ENCODE measurements around the gene YRDC.

Gene YRDC

DNA sequence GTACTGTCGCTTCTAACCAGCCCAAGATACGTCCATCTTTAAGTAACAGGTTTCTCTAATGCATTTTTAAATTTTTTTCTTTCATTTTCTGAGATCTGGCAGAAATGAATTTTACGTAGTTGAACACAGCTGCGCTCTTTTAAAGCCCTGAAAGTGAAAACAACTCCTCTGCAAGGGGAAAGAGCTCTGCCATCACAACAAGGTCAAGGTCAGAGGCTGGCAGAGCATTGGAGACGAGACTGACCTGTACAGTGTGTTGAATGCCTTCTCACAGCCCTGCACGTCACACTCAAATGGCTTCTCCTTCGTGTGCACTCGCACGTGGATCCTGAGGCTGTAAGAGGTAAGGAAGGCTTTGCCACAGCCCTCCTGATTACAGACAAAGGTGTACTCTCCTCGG is 31.7 kb upstream of the YRDC start:
- TF ChIP-seq ZFX (IDR thresholded peaks at IDR 0.05; ENCODE audit: borderline replicate concordance): no peak
- TF ChIP-seq, protein P1, sequence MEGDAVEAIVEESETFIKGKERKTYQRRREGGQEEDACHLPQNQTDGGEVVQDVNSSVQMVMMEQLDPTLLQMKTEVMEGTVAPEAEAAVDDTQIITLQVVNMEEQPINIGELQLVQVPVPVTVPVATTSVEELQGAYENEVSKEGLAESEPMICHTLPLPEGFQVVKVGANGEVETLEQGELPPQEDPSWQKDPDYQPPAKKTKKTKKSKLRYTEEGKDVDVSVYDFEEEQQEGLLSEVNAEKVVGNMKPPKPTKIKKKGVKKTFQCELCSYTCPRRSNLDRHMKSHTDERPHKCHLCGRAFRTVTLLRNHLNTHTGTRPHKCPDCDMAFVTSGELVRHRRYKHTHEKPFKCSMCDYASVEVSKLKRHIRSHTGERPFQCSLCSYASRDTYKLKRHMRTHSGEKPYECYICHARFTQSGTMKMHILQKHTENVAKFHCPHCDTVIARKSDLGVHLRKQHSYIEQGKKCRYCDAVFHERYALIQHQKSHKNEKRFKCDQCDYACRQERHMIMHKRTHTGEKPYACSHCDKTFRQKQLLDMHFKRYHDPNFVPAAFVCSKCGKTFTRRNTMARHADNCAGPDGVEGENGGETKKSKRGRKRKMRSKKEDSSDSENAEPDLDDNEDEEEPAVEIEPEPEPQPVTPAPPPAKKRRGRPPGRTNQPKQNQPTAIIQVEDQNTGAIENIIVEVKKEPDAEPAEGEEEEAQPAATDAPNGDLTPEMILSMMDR (IDR thresholded peaks at IDR 0.05): no peak
- no peak overlapping the region for H3K27ac ChIP-seq

DNA sequence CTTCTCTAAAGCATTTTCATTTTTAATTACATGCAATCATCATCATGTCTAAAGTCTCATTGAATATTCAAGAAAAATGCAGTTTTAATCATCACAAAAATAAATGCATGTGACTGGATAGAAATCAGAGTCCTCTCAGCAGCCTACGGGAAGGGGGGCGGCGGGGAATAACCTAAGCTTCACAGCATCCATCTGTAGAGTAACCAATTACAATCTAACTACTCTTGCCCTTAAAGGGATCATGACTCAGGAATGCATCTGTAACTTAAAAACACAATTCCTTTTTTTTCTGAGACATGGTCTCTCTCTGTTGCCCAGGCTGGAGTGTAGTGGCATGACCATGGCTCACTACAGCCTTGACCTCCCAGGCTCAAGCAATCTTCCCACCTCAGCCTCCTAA is 28.8 kb upstream of the YRDC start:
- no peak overlapping the region for H3K27ac ChIP-seq
- TF ChIP-seq ZFX (IDR thresholded peaks at IDR 0.05; ENCODE audit: borderline replicate concordance): no peak
- TF ChIP-seq, protein P1 (IDR thresholded peaks at IDR 0.05): no peak

DNA sequence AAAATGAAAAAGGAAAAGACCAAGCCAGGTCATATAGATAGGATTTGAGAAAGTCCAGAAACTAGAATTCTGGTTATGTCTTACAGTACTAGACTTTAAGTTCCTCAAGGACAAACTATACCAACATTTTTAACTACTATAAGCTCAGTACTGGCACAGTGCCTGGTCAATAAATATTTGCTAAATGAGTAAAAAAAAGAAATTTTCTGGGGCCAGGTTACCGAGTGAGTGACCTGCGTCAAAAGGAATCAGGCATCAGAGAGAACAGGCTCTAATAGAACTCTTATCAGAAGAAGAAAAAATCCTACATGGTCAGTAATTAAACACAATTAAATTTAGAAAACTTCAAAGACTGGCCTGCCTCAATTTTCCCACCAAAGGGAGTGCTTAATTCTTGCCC is 23.8 kb upstream of the YRDC start:
- TF ChIP-seq ZFX (IDR thresholded peaks at IDR 0.05; ENCODE audit: borderline replicate concordance): no peak
- TF ChIP-seq, protein P1 (IDR thresholded peaks at IDR 0.05): no peak
- H3K27ac ChIP-seq: no peak overlapping the region

DNA sequence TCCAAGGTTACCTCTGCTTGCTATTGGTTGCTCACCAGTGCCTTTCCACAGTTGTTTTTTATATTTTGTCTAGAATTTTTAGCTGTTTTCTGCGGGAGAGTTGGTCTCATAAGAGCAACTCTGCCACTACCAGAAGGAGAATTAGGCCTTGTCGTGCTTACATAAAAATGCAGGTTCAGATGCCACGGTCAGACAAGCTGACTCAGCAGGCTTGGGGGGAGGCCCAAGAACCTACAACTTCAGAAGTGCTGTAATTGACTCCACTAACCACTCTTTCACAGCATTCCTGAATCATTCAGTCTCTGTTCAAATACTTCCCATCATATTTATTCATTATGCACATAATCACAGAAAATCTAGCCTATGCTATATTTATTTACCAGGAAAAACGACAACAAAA is 23.1 kb upstream of the YRDC start:
- H3K27ac ChIP-seq: no peak overlapping the region
- TF ChIP-seq ZFX (IDR thresholded peaks at IDR 0.05; ENCODE audit: borderline replicate concordance): no peak
- TF ChIP-seq, protein P1 (IDR thresholded peaks at IDR 0.05): no peak

DNA sequence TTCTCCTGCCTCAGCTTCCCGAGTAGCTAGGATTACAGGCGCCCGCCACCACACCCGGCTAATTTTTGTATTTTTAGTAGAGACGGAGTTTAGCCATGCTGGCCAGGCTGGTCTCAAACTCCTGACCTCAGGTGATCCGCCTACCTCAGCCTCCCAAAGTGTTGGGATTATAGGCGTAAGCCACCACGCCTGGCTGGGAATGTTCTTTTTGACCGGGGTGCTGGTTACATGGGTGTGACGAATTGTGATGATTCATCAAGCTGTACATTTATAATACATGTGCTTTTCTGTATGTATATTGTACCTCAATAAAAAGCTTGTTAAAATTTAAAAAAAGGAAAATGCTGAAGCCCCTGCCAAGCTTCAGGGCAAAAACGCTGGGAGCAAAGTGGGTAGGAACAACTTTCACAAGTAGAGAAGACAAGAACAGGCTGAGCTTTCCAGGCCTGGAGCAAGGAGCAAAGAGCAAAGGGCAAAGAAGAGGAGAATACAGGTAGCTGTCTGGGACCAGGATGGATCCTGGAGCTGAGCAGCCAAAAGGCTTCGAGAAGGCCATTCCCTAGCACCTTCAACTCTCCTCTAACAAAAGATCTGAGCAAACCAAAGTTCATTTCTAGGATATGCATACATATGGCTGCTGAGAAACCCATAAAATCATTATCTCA is 20.5 kb upstream of the YRDC start:
- TF ChIP-seq, protein P1 (IDR thresholded peaks at IDR 0.05): no peak
- TF ChIP-seq ZFX (IDR thresholded peaks at IDR 0.05; ENCODE audit: borderline replicate concordance): no peak
- H3K27ac ChIP-seq: no peak overlapping the region

DNA sequence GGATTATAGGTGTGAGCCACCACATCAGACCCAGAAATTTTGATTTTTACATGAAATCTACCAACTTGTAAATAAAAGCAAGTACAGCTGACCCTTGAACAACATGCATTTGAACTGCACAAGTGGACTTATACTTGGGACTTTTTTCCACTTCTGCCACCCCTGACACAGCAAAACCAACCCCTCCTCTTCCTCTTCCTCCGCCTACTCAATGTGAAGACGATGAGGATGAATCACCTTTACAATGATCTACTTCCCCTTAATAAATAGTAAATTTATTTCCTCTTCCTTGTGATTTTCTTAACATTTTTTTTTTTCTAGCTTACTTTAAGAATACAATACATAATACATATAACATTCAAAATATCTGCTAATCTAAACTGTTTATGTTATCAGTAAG is 17.5 kb upstream of the YRDC start:
- TF ChIP-seq ZFX (IDR thresholded peaks at IDR 0.05; ENCODE audit: borderline replicate concordance): no peak
- TF ChIP-seq, protein P1 (IDR thresholded peaks at IDR 0.05): no peak
- no peak overlapping the region for H3K27ac ChIP-seq

DNA sequence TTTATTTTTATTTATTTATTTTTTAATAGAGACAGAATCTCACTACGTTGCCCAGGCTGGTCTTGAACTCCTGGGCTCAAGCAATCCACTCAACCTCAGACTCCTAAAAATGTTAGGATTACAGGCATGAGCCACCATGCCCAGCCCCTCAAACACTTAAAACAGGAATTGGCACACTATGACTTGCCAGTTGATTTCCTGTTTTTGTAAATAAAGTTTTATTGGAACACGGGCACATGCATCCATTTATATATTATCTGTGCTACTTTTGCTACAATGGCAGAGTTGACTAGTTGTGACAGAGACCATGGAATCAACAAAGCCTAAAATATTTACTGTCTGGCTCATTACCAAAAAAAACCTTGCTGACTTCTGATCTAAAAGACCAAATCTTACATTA is 16.0 kb upstream of the YRDC start:
- no peak for TF ChIP-seq ZFX (IDR thresholded peaks at IDR 0.05; ENCODE audit: borderline replicate concordance)
- H3K27ac ChIP-seq: no peak overlapping the region
